ENCODE results near the gene CD99. TPM values are rescaled to one million over a fixed set of nuclear protein-coding genes. Genes with fewer than 3 reads are reported as not detected.

The CD99 gene
- total and polyA plus RNA-seq, 11 donors: 216 to 477 (median 276) TPM

DNA sequence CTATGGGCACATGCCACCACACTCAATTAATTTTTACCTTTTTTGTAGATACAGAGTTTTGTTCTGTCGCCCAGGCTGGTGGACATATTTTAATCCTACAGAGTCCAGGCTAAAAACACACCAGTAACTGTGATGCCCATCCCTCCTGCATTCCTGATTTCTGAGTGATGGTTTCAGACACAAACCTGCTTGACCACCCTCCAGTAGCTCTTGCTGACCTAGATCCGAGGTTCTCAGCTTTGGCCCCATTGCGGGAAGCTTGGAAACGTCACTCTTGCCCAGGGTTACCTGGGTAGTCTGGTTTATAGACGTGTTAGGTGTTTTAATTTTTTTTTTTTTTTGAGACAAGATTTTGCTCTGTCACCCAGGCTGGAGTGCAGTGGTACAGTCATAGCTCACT, 7.5 kb downstream of the CD99 start:
- Histone ChIP-seq H3K4me1 (peaks cover 19 to 97% (median 84%) of the 10 kb centered on the region in 12 donors), H3K9me3 (no peaks in the 10 kb centered on the region), H3K27ac (peak overlapping the region in 1 of 12 donors; percentile 34), H3K27me3 (no peaks in the 10 kb centered on the region), H3K36me3 (peaks cover 0 to 21% (median 8%) of the 10 kb centered on the region in 9 donors), H3K4me3 (no peak overlapping the region)
- DNase-seq (peak in 1 of 5 donors; percentile 8), ATAC-seq (no peak)
- WGBS, 4 donors: 84 to 90% (median 85%) methylated on average over 5 of the region's 5 CpGs
- intact Hi-C loops (cut with DNase I): loop anchor here in 2 of 10 donors (10.0 kb wide), 2 partner anchors 46 to 204 kb away; no protein-coding TSS in a partner anchor
- TF ChIP-seq, protein P1, sequence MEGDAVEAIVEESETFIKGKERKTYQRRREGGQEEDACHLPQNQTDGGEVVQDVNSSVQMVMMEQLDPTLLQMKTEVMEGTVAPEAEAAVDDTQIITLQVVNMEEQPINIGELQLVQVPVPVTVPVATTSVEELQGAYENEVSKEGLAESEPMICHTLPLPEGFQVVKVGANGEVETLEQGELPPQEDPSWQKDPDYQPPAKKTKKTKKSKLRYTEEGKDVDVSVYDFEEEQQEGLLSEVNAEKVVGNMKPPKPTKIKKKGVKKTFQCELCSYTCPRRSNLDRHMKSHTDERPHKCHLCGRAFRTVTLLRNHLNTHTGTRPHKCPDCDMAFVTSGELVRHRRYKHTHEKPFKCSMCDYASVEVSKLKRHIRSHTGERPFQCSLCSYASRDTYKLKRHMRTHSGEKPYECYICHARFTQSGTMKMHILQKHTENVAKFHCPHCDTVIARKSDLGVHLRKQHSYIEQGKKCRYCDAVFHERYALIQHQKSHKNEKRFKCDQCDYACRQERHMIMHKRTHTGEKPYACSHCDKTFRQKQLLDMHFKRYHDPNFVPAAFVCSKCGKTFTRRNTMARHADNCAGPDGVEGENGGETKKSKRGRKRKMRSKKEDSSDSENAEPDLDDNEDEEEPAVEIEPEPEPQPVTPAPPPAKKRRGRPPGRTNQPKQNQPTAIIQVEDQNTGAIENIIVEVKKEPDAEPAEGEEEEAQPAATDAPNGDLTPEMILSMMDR (IDR thresholded peaks at IDR 0.05): no peak
- TF ChIP-seq POLR2A (IDR thresholded peaks at IDR 0.05): no peak

DNA sequence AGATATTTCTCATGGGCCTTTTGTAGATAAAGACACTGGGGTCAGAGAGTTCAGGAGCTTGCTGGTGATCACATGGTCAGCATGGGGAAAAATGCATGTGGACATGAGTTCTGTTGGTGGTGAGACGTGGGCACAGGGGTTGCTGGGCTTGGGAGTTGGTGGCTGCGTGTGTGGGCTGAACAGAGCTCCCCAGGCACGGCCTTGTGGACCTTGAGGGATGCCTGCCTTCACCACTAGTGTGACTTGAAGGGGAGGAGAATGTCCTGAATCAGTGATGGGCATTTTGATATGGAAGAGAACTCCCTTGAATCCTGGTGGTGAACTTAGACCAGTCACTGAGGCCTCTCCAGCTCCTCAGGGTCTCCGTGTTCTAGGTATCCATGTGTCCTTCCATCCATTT, 8.9 kb downstream of the CD99 start:
- no peaks in the 10 kb centered on the region for H3K9me3 ChIP-seq
- H3K27me3 ChIP-seq: no peaks in the 10 kb centered on the region
- ATAC-seq (no peak), DNase-seq (peak in 1 of 5 donors; percentile 5)
- WGBS, 4 donors: 90 to 96% (median 92%) methylated on average over 4 of the region's 4 CpGs
- H3K27ac ChIP-seq: no peak overlapping the region
- intact Hi-C loops (cut with DNase I): loop anchor here in 5 of 10 donors (5.0 to 10.0 kb wide), 7 partner anchors 45 to 225 kb away; partner anchors contain the start of gene ARSD (in 1 of the 5)
- H3K36me3 ChIP-seq: peaks cover 0 to 21% (median 8%) of the 10 kb centered on the region in 9 donors
- H3K4me1 ChIP-seq: peaks cover 22 to 97% (median 83%) of the 10 kb centered on the region in 12 donors
- no peak overlapping the region for H3K4me3 ChIP-seq
- TF ChIP-seq, protein P1 (IDR thresholded peaks at IDR 0.05): no peak
- no peak for TF ChIP-seq POLR2A (IDR thresholded peaks at IDR 0.05)

DNA sequence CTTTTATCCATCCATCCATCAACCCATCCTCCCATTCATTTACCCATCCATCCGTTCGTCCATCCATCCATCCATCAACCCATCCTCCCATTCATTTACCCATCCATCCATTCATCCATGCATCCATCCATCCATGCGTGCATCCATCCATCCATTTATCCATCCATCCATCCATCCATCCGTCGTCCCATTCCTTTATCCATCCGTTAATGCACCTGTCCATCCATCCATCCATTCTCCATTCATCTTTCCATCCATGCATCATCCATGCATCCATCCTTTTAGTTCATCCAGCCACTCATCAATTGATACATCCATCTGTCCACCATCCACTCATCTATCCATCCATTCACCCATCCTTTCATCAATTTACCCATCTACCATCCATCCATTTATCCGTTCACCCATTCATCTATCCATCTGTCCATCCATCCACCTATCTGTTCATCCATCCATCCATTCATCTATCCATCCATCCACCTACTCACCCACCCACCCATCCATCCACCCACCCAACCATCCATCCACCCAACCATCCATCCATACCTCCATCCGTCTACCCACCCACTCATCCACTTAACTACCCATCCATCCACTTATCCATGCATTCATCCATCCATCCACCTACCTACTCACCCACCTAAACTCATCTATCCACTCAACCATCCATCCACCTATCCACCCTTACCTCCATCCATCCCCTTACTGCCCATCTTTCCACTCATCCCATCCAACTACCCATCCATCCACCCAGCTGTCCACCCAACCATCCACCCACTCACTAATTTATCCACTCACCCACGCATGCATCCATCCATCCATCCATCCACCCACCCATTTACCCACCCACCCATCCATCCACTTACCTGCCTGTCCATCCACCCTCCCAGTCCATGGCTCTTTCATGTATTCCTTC, 9.6 kb downstream of the CD99 start:
- intact Hi-C loops (cut with DNase I): loop anchor here in 4 of 10 donors (5.0 to 10.0 kb wide), 5 partner anchors 64 to 224 kb away; partner anchors contain the start of gene ARSD (in 1 of the 4)
- Histone ChIP-seq H3K9me3 (no peaks in the 10 kb centered on the region), H3K4me3 (no peak overlapping the region), H3K27me3 (no peaks in the 10 kb centered on the region), H3K27ac (peak overlapping the region in 2 of 12 donors; percentile 53 to 81), H3K4me1 (peaks cover 21 to 97% (median 82%) of the 10 kb centered on the region in 12 donors), H3K36me3 (peaks cover 0 to 21% (median 8%) of the 10 kb centered on the region in 9 donors)
- 97 to 98% (median 98%) methylated on average over 9 of the region's 9 CpGs for WGBS, 4 donors
- no peak for TF ChIP-seq POLR2A (IDR thresholded peaks at IDR 0.05)
- TF ChIP-seq, protein P1 (IDR thresholded peaks at IDR 0.05): no peak
- ATAC-seq (no peak), DNase-seq (peak in 1 of 5 donors; percentile 8)

DNA sequence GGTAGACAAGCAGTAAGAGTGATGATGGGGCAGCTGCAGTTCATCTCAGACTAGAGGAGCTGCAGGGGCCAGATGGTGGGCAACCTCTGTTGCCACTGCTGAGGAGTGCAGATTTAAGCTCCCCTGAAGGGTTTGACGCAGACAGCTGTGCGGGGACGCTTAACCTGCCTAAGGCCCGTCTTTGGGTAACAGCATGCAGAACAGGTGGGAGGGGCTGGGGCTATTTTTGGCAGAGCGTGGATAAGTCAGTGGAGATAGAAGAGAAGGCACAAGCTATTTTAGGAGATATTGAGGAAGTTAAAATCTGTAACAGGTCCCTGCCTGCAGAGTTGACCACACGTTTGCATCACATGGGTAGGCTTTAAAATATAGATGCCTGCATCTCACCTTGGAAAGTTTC, 10.5 kb downstream of the CD99 start:
- 24 to 55% (median 45%) methylated on average over 6 of the region's 6 CpGs for WGBS, 4 donors
- intact Hi-C loops (cut with DNase I): loop anchor here in 4 of 10 donors (5.0 to 10.0 kb wide), 5 partner anchors 63 to 223 kb away; partner anchors contain the start of gene ARSD (in 1 of the 4)
- DNase-seq (peak in 4 of 5 donors; percentile 44 to 82 (median 60)), ATAC-seq (peak; percentile 64 to 84 (median 72))
- peaks cover 22 to 97% (median 80%) of the 10 kb centered on the region in 12 donors for H3K4me1 ChIP-seq
- H3K27ac ChIP-seq: peak overlapping the region in 11 of 12 donors; percentile 10 to 81 (median 54)
- no peaks in the 10 kb centered on the region for H3K9me3 ChIP-seq
- peaks cover 0 to 21% (median 8%) of the 10 kb centered on the region in 9 donors for H3K36me3 ChIP-seq
- TF ChIP-seq, protein P1 (IDR thresholded peaks at IDR 0.05): no peak
- no peak for TF ChIP-seq POLR2A (IDR thresholded peaks at IDR 0.05)
- H3K27me3 ChIP-seq: no peaks in the 10 kb centered on the region
- H3K4me3 ChIP-seq: no peak overlapping the region
